Thyroid gland (tissue), 4 donors: Measurements from ENCODE around the gene PDE4DIP.
"Not testable (repeated sequence)": the region's sequence is repeated elsewhere in the genome, so short reads cannot be mapped to it uniquely, and the experiment has no call there.

Experiments
- POLR2A ChIP-seq, 2 donors: fragments of 450-650 bp; IDR thresholded peaks; one replicate each; pipeline ENCODE4 v1.6.1; 2017; ENCODE audit warnings: antibody characterized with exemption in 2 of 2, mild to moderate bottlenecking in 2 of 2, moderate library complexity in 1 of 2
- TF ChIP-seq, protein P1 (sequence below), 6 experiments: fragments of 200-600 bp in 3 of 6; fragments of 450-650 bp in 3 of 6; sonication (generic) in 3 of 6; IDR thresholded peaks; one replicate each; pipeline ENCODE4 v1.5.1; 2016 to 2019; ENCODE audit warnings: antibody characterized with exemption in 6 of 6, mild to moderate bottlenecking in 2 of 6, inconsistent platforms in 1 of 6, moderate library complexity in 1 of 6

DNA sequence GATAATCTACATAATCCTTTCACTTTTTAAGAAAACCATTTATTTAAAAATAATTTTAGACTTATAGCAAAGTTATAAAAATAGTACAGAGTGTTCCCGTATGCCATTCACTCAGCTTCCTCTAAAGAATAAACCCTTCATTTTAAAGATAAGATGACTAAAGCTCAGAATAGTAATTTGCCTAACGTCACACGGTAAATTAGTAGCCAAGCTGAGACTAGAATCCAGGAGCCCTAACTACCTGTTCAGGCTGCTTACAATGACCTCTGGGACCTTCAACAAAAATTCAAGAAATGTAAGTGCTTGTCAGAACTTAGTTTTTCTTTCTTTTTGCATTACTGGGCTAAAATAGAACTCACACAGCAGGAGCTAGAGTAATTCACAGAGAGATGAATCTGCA lies 56.5 kb downstream of the PDE4DIP start:
- TF ChIP-seq, protein P1, sequence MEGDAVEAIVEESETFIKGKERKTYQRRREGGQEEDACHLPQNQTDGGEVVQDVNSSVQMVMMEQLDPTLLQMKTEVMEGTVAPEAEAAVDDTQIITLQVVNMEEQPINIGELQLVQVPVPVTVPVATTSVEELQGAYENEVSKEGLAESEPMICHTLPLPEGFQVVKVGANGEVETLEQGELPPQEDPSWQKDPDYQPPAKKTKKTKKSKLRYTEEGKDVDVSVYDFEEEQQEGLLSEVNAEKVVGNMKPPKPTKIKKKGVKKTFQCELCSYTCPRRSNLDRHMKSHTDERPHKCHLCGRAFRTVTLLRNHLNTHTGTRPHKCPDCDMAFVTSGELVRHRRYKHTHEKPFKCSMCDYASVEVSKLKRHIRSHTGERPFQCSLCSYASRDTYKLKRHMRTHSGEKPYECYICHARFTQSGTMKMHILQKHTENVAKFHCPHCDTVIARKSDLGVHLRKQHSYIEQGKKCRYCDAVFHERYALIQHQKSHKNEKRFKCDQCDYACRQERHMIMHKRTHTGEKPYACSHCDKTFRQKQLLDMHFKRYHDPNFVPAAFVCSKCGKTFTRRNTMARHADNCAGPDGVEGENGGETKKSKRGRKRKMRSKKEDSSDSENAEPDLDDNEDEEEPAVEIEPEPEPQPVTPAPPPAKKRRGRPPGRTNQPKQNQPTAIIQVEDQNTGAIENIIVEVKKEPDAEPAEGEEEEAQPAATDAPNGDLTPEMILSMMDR (IDR thresholded peaks at IDR 0.05): not testable (repeated sequence)
- TF ChIP-seq POLR2A (IDR thresholded peaks at IDR 0.05): not testable (repeated sequence)
